NK-92 (cell line): Measurements from ENCODE around the gene AMBRA1.

Experiments used
- DNase-seq: peaks from one replicate; lab custom pipeline; 2025; ENCODE audit not compliant: unreplicated experiment; lab: John Stamatoyannopoulos, UW

The AMBRA1 gene

GRCh38 chr11:46514370-46514769 is 79.5 kb downstream of the AMBRA1 start:
- DNase-seq: no peak

- no peak for DNase-seq
These were observed 79.9 kb downstream of the AMBRA1 start for GRCh38 chr11:46513934-46514342.

- no peak for DNase-seq
These were observed 81.5 kb downstream of the AMBRA1 start for GRCh38 chr11:46512261-46512881.

- no peak for DNase-seq
These were observed 82.5 kb downstream of the AMBRA1 start for GRCh38 chr11:46511342-46511741.

- DNase-seq: no peak
These were observed 85.5 kb downstream of the AMBRA1 start for GRCh38 chr11:46508360-46508759.

- no peak for DNase-seq
These were observed 87.4 kb downstream of the AMBRA1 start for GRCh38 chr11:46506483-46506791.

- no peak for DNase-seq
These were observed 87.9 kb downstream of the AMBRA1 start for GRCh38 chr11:46505741-46506482.

- no peak for DNase-seq
These were observed 88.8 kb downstream of the AMBRA1 start for GRCh38 chr11:46504817-46505613.

GRCh38 chr11:46499821-46500220 is 94.0 kb downstream of the AMBRA1 start:
- DNase-seq: no peak

- DNase-seq: no peak
These were observed 94.9 kb downstream of the AMBRA1 start for GRCh38 chr11:46498968-46499367.

GRCh38 chr11:46498179-46498578 is 95.6 kb downstream of the AMBRA1 start:
- DNase-seq: no peak

GRCh38 chr11:46497498-46497897 is 96.3 kb downstream of the AMBRA1 start:
- no peak for DNase-seq

GRCh38 chr11:46493791-46494190 is 100.0 kb downstream of the AMBRA1 start:
- DNase-seq: no peak

GRCh38 chr11:46492532-46492931 is 101.3 kb downstream of the AMBRA1 start:
- DNase-seq: no peak

- no peak for DNase-seq
These were observed 102.0 kb downstream of the AMBRA1 start for GRCh38 chr11:46491661-46492330.

GRCh38 chr11:46490666-46491065 is 103.2 kb downstream of the AMBRA1 start:
- no peak for DNase-seq

GRCh38 chr11:46489656-46490560 is 103.9 kb downstream of the AMBRA1 start:
- peak; percentile 3 for DNase-seq

- DNase-seq: no peak
These were observed 107.9 kb downstream of the AMBRA1 start for GRCh38 chr11:46485856-46486443.

GRCh38 chr11:46484101-46484500 is 109.7 kb downstream of the AMBRA1 start:
- DNase-seq: no peak

- no peak for DNase-seq
These were observed 112.9 kb downstream of the AMBRA1 start for GRCh38 chr11:46480909-46481308.
